ENCODE results near the gene SC5D. TPM values are rescaled to one million over a fixed set of nuclear protein-coding genes. Genes with fewer than 3 reads are reported as not detected.

The SC5D gene
- total and polyA plus RNA-seq, 9 donors: 14.0 to 59.7 (median 24.7) TPM

GRCh38 chr11:121354192-121354591 is 61.6 kb downstream of the SC5D start:
- WGBS, 3 donors: 97 to 99% (median 98%) methylated on average over 1 of the region's 1 CpG
- no peak for TF ChIP-seq POLR2A (IDR thresholded peaks at IDR 0.05)
- TF ChIP-seq EP300 (IDR thresholded peaks at IDR 0.05): no peak
- TF ChIP-seq CTCF (IDR thresholded peaks at IDR 0.05): no peak
- Histone ChIP-seq H3K27ac (no peak overlapping the region), H3K4me1 (ENCODE audit: insufficient read depth) (peaks cover 5% of the 10 kb centered on the region), H3K36me3 (no peaks in the 10 kb centered on the region), H3K9me3 (no peaks in the 10 kb centered on the region), H3K4me3 (no peak overlapping the region), H3K27me3 (no peaks in the 10 kb centered on the region)
- DNase-seq: no peak
- intact Hi-C loops (cut with DNase I): no loop called here

- Histone ChIP-seq H3K9me3 (no peaks in the 10 kb centered on the region), H3K27me3 (no peaks in the 10 kb centered on the region), H3K4me1 (ENCODE audit: insufficient read depth) (peaks cover 4% of the 10 kb centered on the region), H3K4me3 (no peak overlapping the region), H3K27ac (no peak overlapping the region), H3K36me3 (no peaks in the 10 kb centered on the region)
- TF ChIP-seq CTCF (IDR thresholded peaks at IDR 0.05) (no peak), EP300 (IDR thresholded peaks at IDR 0.05) (no peak), POLR2A (IDR thresholded peaks at IDR 0.05) (no peak)
- intact Hi-C loops (cut with DNase I): no loop called here
- 89 to 92% (median 91%) methylated on average over 3 of the region's 3 CpGs for WGBS, 3 donors
- DNase-seq: no peak
These were observed 63.8 kb downstream of the SC5D start for GRCh38 chr11:121356357-121356756.

Other genes with a start within 250 kb of the SC5D start
- 1 to 10 TPM in 4 of 7 donors, under 1 TPM in 3; 0.56 to 1.3 (median 1.0) TPM for gene TECTA, start 191.5 kb upstream of the SC5D start, total RNA-seq
- gene TECTA, start 191.5 kb upstream of the SC5D start, polyA plus RNA-seq: under 1 TPM; 0.53 to 0.97 TPM
- gene SORL1, start 159.5 kb downstream of the SC5D start, total RNA-seq: 10 to 100 TPM; 10.5 to 64.5 (median 29.8) TPM
- gene SORL1, start 159.5 kb downstream of the SC5D start, polyA plus RNA-seq: 10 to 100 TPM in 1 of 2 donors, 1 to 10 TPM in 1; 2.9 to 14.9 TPM

Data from ovary (tissue), 9 donors.